Peyer's patch (tissue), 4 donors: Measurements from ENCODE around the gene CADM1.

Source experiments
- CTCF ChIP-seq, 6 experiments: fragments of 450-650 bp in 4 of 6; fragments of 200-600 bp in 2 of 6; sonication (generic) in 1 of 6; IDR thresholded peaks; one replicate each; pipeline ENCODE4 v1.5.1; 2017 to 2019; ENCODE audit warnings: antibody characterized with exemption in 6 of 6, mild to moderate bottlenecking in 3 of 6, moderate library complexity in 1 of 6
- POLR2A ChIP-seq, 2 donors: fragments of 450-650 bp; IDR thresholded peaks; one replicate each; pipeline ENCODE4 v1.5.1; 2017; ENCODE audit warnings: antibody characterized with exemption in 2 of 2, mild to moderate bottlenecking in 2 of 2, moderate library complexity in 2 of 2

GRCh38 chr11:115471367-115471766, 32.8 kb downstream of the CADM1 start:
- TF ChIP-seq CTCF (IDR thresholded peaks at IDR 0.05), result no peak
- TF ChIP-seq POLR2A (IDR thresholded peaks at IDR 0.05), result no peak
